ENCODE measurements around the gene CAV2.

DNA sequence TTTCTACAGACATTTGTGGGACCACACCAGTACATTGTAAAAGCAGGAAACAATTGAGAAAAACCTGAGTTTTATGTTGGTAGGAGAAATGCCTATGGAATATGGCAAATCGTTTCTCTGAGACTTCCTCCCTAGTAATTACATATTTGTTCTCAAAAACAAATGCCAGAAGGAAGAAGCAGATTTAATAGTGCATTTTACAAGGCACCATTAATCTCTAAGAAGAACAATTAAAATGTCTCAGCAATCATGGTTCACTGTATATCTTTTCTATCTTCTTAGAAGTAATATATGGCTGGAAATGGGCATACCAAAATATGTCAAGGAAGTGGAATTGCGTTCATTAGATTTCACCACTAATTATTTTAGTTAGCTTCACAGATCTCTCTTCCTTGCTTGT, 38.6 kb downstream of the CAV2 start:
- TF ChIP-seq CTCF (conservative IDR thresholded peaks at IDR 0.05; ENCODE audit: low read length) = no peak
- TF ChIP-seq EZH2phosphoT487 (IDR thresholded peaks at IDR 0.05; ENCODE audit: borderline replicate concordance, low read depth, low read length) = no peak
